Measurements from ENCODE around the gene AQP9. TPM values are rescaled to one million over a fixed set of nuclear protein-coding genes. Genes with fewer than 3 reads are reported as not detected.

Gene AQP9
- total and polyA plus RNA-seq, 2 experiments from 2014 or later = 0.57 to 0.60 TPM

- no peak overlapping the region for H3K4me3 ChIP-seq
- H3K36me3 ChIP-seq (replicated peaks; ENCODE audit: insufficient read depth, low read depth) = no peaks in the 10 kb centered on the region
- no peaks in the 10 kb centered on the region for H3K27me3 ChIP-seq
- no peaks in the 10 kb centered on the region for H3K4me1 ChIP-seq (ENCODE audit: insufficient read depth)
- no peaks in the 10 kb centered on the region for H3K9me2 ChIP-seq (replicated peaks; ENCODE audit: insufficient read depth)
- 77% methylated on average over 4 of the region's 4 CpGs for WGBS (ENCODE audit: low lambda C conversion rate, missing lambda C conversion rate)
- no peak overlapping the region for H2AFZ ChIP-seq
- no peak overlapping the region for H3K4me2 ChIP-seq
- H4K20me1 ChIP-seq (ENCODE audit: insufficient read depth, poor library complexity, severe bottlenecking) = no peaks in the 10 kb centered on the region
- no peak overlapping the region for H3K27ac ChIP-seq
- no peaks in the 10 kb centered on the region for H3K79me2 ChIP-seq
- DNase-seq (ENCODE audit: low spot score) = no peak
- no peaks in the 10 kb centered on the region for H3K9me3 ChIP-seq (ENCODE audit: low read depth)
- TF ChIP-seq, protein P1, sequence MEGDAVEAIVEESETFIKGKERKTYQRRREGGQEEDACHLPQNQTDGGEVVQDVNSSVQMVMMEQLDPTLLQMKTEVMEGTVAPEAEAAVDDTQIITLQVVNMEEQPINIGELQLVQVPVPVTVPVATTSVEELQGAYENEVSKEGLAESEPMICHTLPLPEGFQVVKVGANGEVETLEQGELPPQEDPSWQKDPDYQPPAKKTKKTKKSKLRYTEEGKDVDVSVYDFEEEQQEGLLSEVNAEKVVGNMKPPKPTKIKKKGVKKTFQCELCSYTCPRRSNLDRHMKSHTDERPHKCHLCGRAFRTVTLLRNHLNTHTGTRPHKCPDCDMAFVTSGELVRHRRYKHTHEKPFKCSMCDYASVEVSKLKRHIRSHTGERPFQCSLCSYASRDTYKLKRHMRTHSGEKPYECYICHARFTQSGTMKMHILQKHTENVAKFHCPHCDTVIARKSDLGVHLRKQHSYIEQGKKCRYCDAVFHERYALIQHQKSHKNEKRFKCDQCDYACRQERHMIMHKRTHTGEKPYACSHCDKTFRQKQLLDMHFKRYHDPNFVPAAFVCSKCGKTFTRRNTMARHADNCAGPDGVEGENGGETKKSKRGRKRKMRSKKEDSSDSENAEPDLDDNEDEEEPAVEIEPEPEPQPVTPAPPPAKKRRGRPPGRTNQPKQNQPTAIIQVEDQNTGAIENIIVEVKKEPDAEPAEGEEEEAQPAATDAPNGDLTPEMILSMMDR (IDR thresholded peaks at IDR 0.05; ENCODE audit: poor library complexity) = no peak
- TF ChIP-seq EZH2phosphoT487 (IDR thresholded peaks at IDR 0.05; ENCODE audit: low read depth, severe bottlenecking, unreplicated experiment) (no peak), EZH2 (IDR thresholded peaks at IDR 0.05; ENCODE audit: borderline replicate concordance) (no peak)
These were observed 25.8 kb downstream of the AQP9 start for GRCh38 chr15:58163985-58164384.

DNA sequence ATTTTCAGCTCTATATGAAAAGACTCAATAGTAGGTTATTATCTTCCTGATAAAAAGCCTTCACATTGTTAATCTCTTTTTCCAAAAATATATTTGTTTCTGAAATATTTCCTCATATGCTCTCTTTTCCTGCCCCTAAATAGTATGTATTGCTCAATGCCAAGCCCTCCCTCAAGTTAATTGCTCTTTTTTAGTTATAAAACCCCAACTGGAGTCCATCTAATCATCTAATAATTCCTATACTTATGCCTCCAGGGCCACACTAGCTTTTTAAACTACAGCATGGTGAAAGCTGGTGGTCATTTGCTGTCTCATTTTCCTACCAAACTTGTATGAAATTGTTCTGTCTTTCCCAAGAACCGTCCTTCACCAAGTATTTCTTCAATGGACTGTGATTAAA is 26.7 kb downstream of the AQP9 start:
- DNase-seq (ENCODE audit: low spot score) = no peak
- Histone ChIP-seq H4K20me1 (ENCODE audit: insufficient read depth, poor library complexity, severe bottlenecking) (no peaks in the 10 kb centered on the region), H3K36me3 (replicated peaks; ENCODE audit: insufficient read depth, low read depth) (no peaks in the 10 kb centered on the region), H3K79me2 (no peaks in the 10 kb centered on the region), H3K4me2 (no peak overlapping the region), H3K9me3 (ENCODE audit: low read depth) (no peaks in the 10 kb centered on the region), H3K27ac (no peak overlapping the region), H2AFZ (no peak overlapping the region), H3K27me3 (no peaks in the 10 kb centered on the region), H3K9me2 (replicated peaks; ENCODE audit: insufficient read depth) (no peaks in the 10 kb centered on the region), H3K4me1 (ENCODE audit: insufficient read depth) (no peaks in the 10 kb centered on the region), H3K4me3 (no peak overlapping the region)
- TF ChIP-seq EZH2phosphoT487 (IDR thresholded peaks at IDR 0.05; ENCODE audit: low read depth, severe bottlenecking, unreplicated experiment) = no peak
- TF ChIP-seq EZH2 (IDR thresholded peaks at IDR 0.05; ENCODE audit: borderline replicate concordance) = no peak
- TF ChIP-seq, protein P1 (IDR thresholded peaks at IDR 0.05; ENCODE audit: poor library complexity) = no peak
- WGBS (ENCODE audit: low lambda C conversion rate, missing lambda C conversion rate) = 86% methylated on average over 1 of the region's 1 CpG

- Histone ChIP-seq H3K4me2 (no peak overlapping the region), H3K9me3 (ENCODE audit: low read depth) (no peaks in the 10 kb centered on the region), H3K27ac (no peak overlapping the region), H4K20me1 (ENCODE audit: insufficient read depth, poor library complexity, severe bottlenecking) (no peaks in the 10 kb centered on the region), H2AFZ (no peak overlapping the region), H3K27me3 (no peaks in the 10 kb centered on the region), H3K4me3 (no peak overlapping the region), H3K36me3 (replicated peaks; ENCODE audit: insufficient read depth, low read depth) (no peaks in the 10 kb centered on the region), H3K79me2 (no peaks in the 10 kb centered on the region), H3K9me2 (replicated peaks; ENCODE audit: insufficient read depth) (no peaks in the 10 kb centered on the region), H3K4me1 (ENCODE audit: insufficient read depth) (no peaks in the 10 kb centered on the region)
- TF ChIP-seq EZH2phosphoT487 (IDR thresholded peaks at IDR 0.05; ENCODE audit: low read depth, severe bottlenecking, unreplicated experiment) (no peak), EZH2 (IDR thresholded peaks at IDR 0.05; ENCODE audit: borderline replicate concordance) (no peak)
- TF ChIP-seq, protein P1 (IDR thresholded peaks at IDR 0.05; ENCODE audit: poor library complexity) = no peak
- peak; percentile 61 for DNase-seq (ENCODE audit: low spot score)
These were observed 27.5 kb downstream of the AQP9 start for GRCh38 chr15:58165661-58166060.

Data from hepatocyte (in vitro differentiated cells).